Large intestine (tissue), 3 donors: ENCODE results near the gene SRPK3. TPM values are rescaled to one million over a fixed set of nuclear protein-coding genes. Genes with fewer than 3 reads are reported as not detected.
A peak's percentile ranks its signal among the peaks of the same experiment; 100 is the strongest.

Source experiments
- DNase-seq, 2 donors: peaks; one replicate each; pipeline versions ENCODE4 v3.0.0 to v3.0.0-alpha.2; 2013
- H3K27ac ChIP-seq: one replicate; pipeline ENCODE4 v1.5.1; 2013; ENCODE audit warnings: low read length
- H3K27me3 ChIP-seq: 2 replicates; pipeline ENCODE4 v1.6.1; 2013; ENCODE audit warnings: low read length; ENCODE audit not compliant: control insufficient read depth, insufficient read depth
- H3K36me3 ChIP-seq: 2 replicates; pipeline ENCODE4 v1.6.1; 2013; ENCODE audit warnings: low read length; ENCODE audit not compliant: control insufficient read depth, insufficient read depth
- H3K4me1 ChIP-seq: one replicate; pipeline ENCODE4 v1.6.1; 2013; ENCODE audit warnings: low read length; ENCODE audit not compliant: control insufficient read depth, insufficient read depth
- H3K4me3 ChIP-seq: one replicate; pipeline ENCODE4 v1.5.1; 2013; ENCODE audit warnings: low read length
- H3K9me3 ChIP-seq: one replicate; pipeline ENCODE4 v1.6.1; 2013; ENCODE audit warnings: mild to moderate bottlenecking, low read depth, low read length, moderate library complexity; ENCODE audit not compliant: control insufficient read depth
- WGBS: methylation state at CpG from one replicate; pipeline ENCODE4 v1.1.5; 2013; ENCODE audit warnings: low lambda C conversion rate; ENCODE audit not compliant: insufficient coverage; 5-methylcytosine and 5-hydroxymethylcytosine counted together
- polyA plus RNA-seq: library from polyadenylated mRNA; unstranded; fragments of 120-200 nt; gene quantifications from one replicate; pipeline ENCODE4 v1.2.1, GENCODE V29; 2013

SRPK3 gene
- polyA plus RNA-seq, 1 donor, result 1.8 TPM

DNA sequence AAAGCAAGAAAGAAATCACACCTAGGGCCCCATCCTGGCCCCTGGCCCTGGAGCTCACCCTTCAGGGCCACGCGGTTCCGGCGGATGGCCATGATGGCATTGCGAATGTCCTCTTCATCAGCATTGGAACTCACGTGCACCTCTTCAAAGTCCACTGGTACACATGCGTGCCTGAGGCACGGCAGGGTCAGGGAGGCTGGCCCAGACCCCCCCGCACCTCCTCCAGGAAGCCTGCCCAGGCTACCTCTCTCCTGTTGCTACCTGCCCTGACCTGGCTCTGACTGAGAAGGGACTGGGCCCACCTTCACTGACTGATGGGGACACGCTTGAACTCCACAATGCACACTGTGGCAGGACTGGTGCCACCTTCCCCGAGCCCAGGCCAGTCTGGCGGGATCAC, 8.8 kb downstream of the SRPK3 start:
- H3K9me3 ChIP-seq, result no peaks in the 10 kb centered on the region
- no CpG with 5 or more reads among the region's 12 CpGs for WGBS

DNA sequence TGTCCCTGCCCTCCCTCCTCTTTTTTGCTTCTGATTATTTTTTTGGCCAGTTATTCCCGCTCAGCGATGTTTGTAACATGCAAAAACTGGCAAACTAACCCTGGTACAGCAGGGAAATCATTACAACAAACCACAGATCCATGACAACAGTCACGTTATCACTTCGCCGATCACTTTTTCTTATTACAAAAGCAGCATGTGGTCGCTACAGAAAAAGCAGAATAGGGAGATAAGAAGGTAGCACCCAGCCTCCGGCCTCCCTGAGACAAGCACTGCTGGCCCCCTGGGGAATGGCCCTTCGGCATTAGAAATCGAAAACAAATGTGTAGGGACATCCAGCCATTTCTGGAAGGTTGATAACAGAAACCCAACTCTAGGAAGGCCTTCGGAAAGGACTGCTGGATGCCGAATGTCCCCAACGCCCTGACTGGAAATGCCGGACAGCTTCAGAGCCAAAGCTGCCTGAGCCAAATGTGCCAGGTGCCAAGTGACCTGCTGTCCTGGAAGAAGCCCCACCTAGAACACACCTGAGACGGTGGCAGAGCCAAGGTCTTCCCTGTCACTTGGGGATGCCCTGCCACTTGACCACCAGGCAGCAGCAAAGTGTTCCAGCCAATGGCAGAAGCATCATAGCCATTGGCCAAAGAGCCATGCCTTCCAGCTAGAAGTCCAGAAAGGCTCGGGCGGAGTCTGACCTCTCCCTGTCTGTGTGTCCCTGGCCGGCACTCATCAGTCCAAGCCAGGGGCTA, 10.4 kb downstream of the SRPK3 start:
- H3K27ac ChIP-seq, result no peak overlapping the region
- H3K36me3 ChIP-seq, result peaks cover 19% of the 10 kb centered on the region
- no peaks in the 10 kb centered on the region for H3K9me3 ChIP-seq
- H3K4me1 ChIP-seq, result peaks cover 10% of the 10 kb centered on the region
- no peak for DNase-seq
- H3K4me3 ChIP-seq, result no peak overlapping the region
- no CpG with 5 or more reads among the region's 17 CpGs for WGBS
- no peaks in the 10 kb centered on the region for H3K27me3 ChIP-seq

More for the DNA sequence above, 8.8 kb downstream of the SRPK3 start:
- Histone ChIP-seq H3K4me1 (no peaks in the 10 kb centered on the region), H3K36me3 (peaks cover 23% of the 10 kb centered on the region), H3K4me3 (no peak overlapping the region), H3K27ac (no peak overlapping the region), H3K27me3 (no peaks in the 10 kb centered on the region)
- DNase-seq, result no peak

DNA sequence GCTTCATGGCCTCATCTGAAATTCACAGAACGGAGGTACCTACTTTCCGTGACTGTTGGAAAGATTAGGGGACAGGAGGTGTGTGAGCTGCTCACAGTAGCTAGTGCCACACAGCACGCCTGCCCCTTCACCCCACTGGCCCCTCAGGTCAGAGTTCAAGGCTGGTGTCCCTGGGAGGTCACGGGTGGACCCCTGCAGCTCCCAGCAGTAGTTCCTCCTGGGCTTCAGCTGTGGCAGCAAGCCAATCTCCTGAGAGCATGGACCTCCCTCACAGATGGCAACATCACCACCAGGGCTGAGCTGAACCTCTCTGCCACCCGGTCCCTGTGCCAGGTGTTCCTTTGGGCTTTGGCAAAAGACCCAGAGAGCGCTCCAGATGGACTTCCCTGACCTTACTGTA, 11.5 kb downstream of the SRPK3 start:
- Histone ChIP-seq H3K4me1 (peaks cover 10% of the 10 kb centered on the region), H3K27me3 (no peaks in the 10 kb centered on the region), H3K4me3 (no peak overlapping the region), H3K36me3 (peaks cover 17% of the 10 kb centered on the region), H3K9me3 (no peaks in the 10 kb centered on the region), H3K27ac (no peak overlapping the region)
- DNase-seq, result no peak
- WGBS, result no CpG with 5 or more reads among the region's 6 CpGs

DNA sequence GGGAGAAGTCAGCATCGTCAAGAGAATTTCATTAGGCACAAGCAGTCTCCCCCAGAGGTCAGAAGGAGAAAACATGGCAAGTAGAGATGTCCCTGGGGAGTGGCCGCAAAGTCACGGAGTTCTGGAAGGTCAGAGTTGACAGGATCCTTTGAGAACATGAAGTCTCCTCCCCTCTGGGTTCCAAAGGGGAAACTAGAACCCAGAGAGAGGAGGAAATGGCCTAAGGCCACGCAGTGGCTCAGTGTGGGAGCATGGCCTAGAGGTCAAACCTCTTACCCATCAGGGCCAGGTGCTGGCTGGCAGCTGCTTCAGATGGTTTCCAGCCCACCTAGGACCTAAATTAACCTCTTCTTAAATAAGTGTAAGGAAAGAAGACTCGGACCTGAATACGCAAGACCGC, 12.4 kb downstream of the SRPK3 start:
- peak in 1 of 2 donors; percentile 19 for DNase-seq
- Histone ChIP-seq H3K4me1 (peaks cover 10% of the 10 kb centered on the region), H3K27me3 (no peaks in the 10 kb centered on the region), H3K36me3 (peaks cover 21% of the 10 kb centered on the region), H3K27ac (peak overlapping the region; percentile 97), H3K9me3 (no peaks in the 10 kb centered on the region), H3K4me3 (peak overlapping the region; percentile 93)
- no CpG with 5 or more reads among the region's 7 CpGs for WGBS

DNA sequence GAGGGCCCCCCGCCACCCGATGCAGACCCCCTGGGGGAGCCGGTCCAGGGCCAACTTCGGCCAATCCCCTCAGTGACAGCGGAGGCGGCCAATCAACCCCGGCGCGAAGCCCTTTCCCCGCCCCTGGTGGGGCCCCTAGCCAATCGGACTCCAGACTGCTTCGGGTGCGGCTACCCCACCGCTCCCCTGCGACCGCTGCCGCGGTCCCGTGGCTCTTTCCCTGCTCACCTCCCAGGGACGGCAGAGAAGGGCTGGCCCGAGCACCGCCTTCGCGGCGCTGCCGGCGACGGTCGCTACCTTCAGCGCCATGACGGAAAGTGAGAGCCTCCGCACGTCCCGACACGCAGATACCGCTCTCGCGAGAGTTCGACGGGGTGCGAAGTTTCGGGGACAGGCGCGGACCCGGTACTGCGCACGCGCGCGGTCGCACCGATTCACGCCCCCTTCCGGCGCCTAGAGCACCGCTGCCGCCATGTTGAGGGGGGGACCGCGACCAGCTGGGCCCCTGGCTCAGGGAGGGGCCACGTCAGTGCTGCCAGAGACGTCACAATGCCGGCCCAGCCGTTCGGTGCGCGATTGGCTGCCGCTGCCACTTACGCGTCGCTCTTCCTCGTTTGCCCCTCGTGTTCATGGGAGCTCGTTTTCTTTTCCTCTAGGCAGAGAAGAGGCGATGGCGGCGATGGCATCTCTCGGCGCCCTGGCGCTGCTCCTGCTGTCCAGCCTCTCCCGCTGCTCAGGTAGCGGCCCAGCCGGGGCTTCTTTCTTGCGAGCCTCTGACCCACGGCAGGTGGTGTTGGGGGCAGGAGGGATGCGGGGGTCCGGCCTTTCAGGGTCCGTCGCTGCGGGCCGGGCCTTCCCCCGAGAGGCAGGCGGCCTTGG, 13.4 kb downstream of the SRPK3 start, which contains the start of the genes IDH3G and SSR4:
Gene IDH3G (minus strand): TSS at position 358 of the 879 bp plus-strand sequence. CDS start 49 bp downstream, at position 309.
Gene SSR4 (plus strand): TSS at position 651 of the 879 bp plus-strand sequence. CDS start 20 bp downstream, at position 671.
- WGBS, result no CpG with 5 or more reads among the region's 92 CpGs
- Histone ChIP-seq H3K4me1 (peaks cover 10% of the 10 kb centered on the region), H3K27me3 (no peaks in the 10 kb centered on the region), H3K9me3 (no peaks in the 10 kb centered on the region), H3K36me3 (peaks cover 25% of the 10 kb centered on the region), H3K27ac (peak within 1 kb of the TSS; percentile 97), H3K4me3 (peak within 1 kb of the TSS; percentile 93)
- peak; percentile 95 to 96 for DNase-seq

DNA sequence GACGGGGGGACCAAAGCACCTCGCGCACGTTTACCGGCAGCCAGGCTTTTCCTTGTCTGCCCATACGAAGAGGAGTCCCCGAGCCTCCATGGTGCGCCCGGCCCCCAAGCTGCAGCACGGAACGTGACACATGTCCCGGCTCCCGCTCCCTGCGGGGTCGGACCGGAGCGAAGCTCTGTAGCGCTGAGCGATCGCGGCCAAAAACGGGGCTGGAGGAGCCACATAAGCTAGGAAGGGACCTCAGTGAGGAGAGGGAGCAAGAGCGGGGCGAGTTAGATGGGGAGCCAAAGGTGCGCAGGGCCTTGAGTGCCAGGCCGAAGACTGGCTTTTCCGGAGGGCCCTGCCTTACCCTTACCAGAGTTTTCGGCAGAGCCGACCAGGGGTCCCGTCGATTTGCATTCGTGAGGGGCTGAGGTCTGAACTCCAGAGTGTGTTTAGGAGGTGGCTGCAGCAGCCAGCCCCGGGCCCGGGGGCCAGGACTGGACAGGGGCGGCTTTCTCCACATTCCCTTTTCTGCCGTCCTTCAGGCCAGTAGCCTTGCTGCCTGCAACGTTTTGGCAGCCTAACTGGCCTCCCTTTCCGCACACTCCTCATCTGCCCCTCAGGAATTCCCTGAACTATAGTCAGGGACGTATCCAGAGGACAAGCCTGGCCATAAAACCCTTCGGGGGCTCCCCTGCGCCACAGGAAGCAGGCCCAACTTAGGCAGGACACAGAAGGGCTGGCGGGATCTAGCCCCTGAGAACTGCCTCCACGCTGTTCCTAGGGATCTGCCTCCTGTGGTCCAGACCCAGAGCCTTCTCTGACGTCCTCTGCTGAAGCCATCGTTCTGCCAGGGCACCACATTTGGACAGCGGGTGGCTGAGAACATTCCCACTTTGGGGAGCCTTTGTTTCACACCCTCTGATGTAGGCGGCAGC, 14.3 kb downstream of the SRPK3 start:
- Histone ChIP-seq H3K27ac (peak overlapping the region; percentile 81), H3K36me3 (peaks cover 23% of the 10 kb centered on the region), H3K4me3 (peak overlapping the region; percentile 93), H3K4me1 (peaks cover 10% of the 10 kb centered on the region), H3K9me3 (no peaks in the 10 kb centered on the region), H3K27me3 (no peaks in the 10 kb centered on the region)
- peak in 1 of 2 donors; percentile 20 for DNase-seq
- WGBS, result no CpG with 5 or more reads among the region's 47 CpGs

DNA sequence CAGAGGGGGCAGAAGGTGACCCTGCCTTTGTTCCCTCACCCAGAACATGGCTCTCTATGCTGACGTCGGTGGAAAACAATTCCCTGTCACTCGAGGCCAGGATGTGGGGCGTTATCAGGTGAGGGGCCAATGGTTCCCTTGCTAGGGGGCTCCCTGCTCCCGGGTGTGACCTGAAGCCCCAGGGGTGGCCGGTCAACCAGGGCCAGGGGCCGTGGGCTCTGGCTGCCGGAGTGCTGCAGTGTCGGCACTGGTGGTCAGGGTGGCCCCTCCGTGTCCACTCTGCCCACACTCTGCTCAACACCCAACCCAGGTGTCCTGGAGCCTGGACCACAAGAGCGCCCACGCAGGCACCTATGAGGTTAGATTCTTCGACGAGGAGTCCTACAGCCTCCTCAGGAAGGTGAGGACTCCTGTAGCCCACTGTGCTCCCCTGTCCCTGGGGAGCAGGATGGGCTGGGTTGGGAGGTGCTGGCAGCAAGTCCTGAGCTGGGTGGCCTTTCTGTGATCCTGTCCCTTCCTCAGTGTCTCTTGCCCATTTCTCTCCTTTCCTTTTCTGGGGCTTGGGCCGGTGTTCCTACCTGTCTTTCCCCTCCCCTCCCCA, 16.7 kb downstream of the SRPK3 start:
- Histone ChIP-seq H3K27me3 (no peaks in the 10 kb centered on the region), H3K27ac (no peak overlapping the region), H3K9me3 (no peaks in the 10 kb centered on the region), H3K4me3 (no peak overlapping the region), H3K36me3 (peaks cover 21% of the 10 kb centered on the region), H3K4me1 (peaks cover 10% of the 10 kb centered on the region)
- WGBS, result no CpG with 5 or more reads among the region's 15 CpGs
- DNase-seq, result no peak

DNA sequence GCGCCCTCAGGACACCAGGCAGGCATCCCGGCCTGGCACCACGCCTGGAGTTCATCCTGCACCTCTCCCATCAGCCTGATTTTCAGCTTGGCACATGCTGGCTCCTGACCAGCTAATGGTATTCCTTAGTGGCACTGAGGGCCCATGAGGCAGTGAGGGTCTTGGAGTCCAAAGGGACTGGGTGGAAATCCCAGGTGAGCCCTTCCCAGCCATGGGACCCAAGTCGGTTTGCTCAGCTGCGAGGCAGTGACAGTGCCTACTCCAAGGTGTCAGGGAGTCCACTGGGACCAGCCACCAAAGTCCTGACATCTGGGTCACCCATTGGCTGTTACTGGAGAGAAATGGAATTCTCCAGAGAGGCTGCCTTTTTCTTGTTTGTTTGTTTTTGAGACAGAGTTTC, 18.5 kb downstream of the SRPK3 start:
- no peak overlapping the region for H3K27ac ChIP-seq

DNA sequence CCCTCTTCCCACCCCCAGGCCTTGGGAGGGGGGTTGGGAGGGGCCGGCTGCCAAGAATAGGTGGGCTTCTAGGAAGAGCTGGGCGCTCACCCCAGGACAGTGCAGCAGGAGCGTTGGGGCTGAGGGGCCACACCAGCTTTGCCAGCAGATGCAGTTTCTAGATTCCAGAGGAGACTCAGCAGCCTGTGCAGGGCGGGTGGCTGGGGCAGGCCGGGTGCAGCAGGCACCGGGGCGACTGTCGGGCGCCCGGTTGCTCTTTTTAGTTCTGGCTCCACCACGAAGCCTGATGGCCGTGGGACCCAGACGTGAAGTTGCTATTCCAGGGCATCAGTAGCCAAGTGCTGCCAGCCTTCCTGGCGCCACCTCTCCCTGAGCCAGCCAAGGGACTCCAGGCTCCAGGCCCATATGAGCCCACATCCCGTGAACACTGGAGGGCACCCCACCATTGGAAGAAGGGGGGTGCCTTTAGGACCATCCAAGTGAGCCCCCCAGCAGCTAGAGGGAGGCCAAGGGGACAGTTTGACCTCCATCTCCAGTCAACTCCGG, 19.4 kb downstream of the SRPK3 start:
- no peaks in the 10 kb centered on the region for H3K27me3 ChIP-seq
- H3K4me3 ChIP-seq, result no peak overlapping the region
- H3K9me3 ChIP-seq, result no peaks in the 10 kb centered on the region
- no peak overlapping the region for H3K27ac ChIP-seq
- no peak for DNase-seq
- H3K36me3 ChIP-seq, result peaks cover 21% of the 10 kb centered on the region
- WGBS, result no CpG with 5 or more reads among the region's 16 CpGs
- peaks cover 10% of the 10 kb centered on the region for H3K4me1 ChIP-seq

More for the DNA sequence above, 18.5 kb downstream of the SRPK3 start:
- no CpG with 5 or more reads among the region's 5 CpGs for WGBS
- no peak for DNase-seq
- H3K4me1 ChIP-seq, result peaks cover 10% of the 10 kb centered on the region
- H3K4me3 ChIP-seq, result no peak overlapping the region
- peaks cover 21% of the 10 kb centered on the region for H3K36me3 ChIP-seq
- H3K27me3 ChIP-seq, result no peaks in the 10 kb centered on the region
- H3K9me3 ChIP-seq, result no peaks in the 10 kb centered on the region
